Panc1 (cell line): ENCODE data around the gene TPRG1. TPM values are rescaled to one million over a fixed set of nuclear protein-coding genes. Genes with fewer than 3 reads are reported as not detected.

ENCODE experiments used
- ATAC-seq: fragments of 200-7000 bp; cut with Tn5 transposase; 2 replicates; pipeline ENCODE4 v1.9.1; 2020; ENCODE audit warnings: mild to moderate bottlenecking, moderate library complexity
- BruUV-seq: library from RNA; stranded (reverse); fragments of 400-500 nt; replicated peaks from 2 replicates; lab custom pipeline; 2021; lab: Mats Ljungman, UMichigan
- CTCF ChIA-PET: fragments of 300-600 bp; sonication (Branson Sonifier 250); formaldehyde crosslinking; loops from one replicate; lab custom pipeline; 2022; ENCODE audit warnings: antibody characterized with exemption; lab: Charles Lee
- POLR2A ChIA-PET: fragments of 300-600 bp; sonication (Branson Sonifier 250); formaldehyde crosslinking; loops from one replicate; lab custom pipeline; 2022; ENCODE audit warnings: antibody characterized with exemption; lab: Charles Lee
- DNase-seq: peaks from one replicate; pipeline ENCODE4 v3.0.0-alpha.2; 2010; ENCODE audit warnings: low read depth, low spot score
- H3K27ac ChIP-seq: 2 replicates; pipeline ENCODE4 v1.5.1; 2011; ENCODE audit warnings: mild to moderate bottlenecking, low read length, inconsistent platforms
- H3K27me3 ChIP-seq: fragments of 200-500 bp; sonication (Bioruptor generic); 2 replicates; pipeline ENCODE4 v1.6.0; 2014; ENCODE audit warnings: low read length, inconsistent platforms; ENCODE audit not compliant: control insufficient read depth, insufficient read depth
- H3K36me3 ChIP-seq: fragments of 200-500 bp; sonication (Bioruptor generic); 2 replicates; pipeline ENCODE4 v1.5.1; 2014; ENCODE audit warnings: inconsistent platforms, mild to moderate bottlenecking, low read length, moderate library complexity; ENCODE audit not compliant: control insufficient read depth, insufficient read depth
- H3K4me1 ChIP-seq: 2 replicates; pipeline ENCODE4 v1.5.1; 2011; ENCODE audit warnings: inconsistent platforms, mild to moderate bottlenecking, low read length, moderate library complexity; ENCODE audit not compliant: control insufficient read depth, insufficient read depth
- H3K4me3 ChIP-seq, 2 experiments: 2 replicates each; pipeline ENCODE4 v1.5.1; 2011 to 2012; ENCODE audit warnings: low read depth in 2 of 2, low read length in 2 of 2, mild to moderate bottlenecking in 2 of 2, inconsistent platforms in 1 of 2, moderate library complexity in 1 of 2
- H3K9me3 ChIP-seq: fragments of 200-500 bp; sonication (Bioruptor generic); 2 replicates; pipeline ENCODE4 v1.5.1; 2014; ENCODE audit warnings: low read depth, mild to moderate bottlenecking, inconsistent platforms, low read length, moderate library complexity; ENCODE audit not compliant: control insufficient read depth, insufficient read depth
- CTCF ChIP-seq: fragments of 450-650 bp; IDR thresholded peaks from 2 replicates; pipeline ENCODE4 v1.5.1; 2017; ENCODE audit warnings: mild to moderate bottlenecking
- POLR2AphosphoS5 ChIP-seq: IDR thresholded peaks from 2 replicates; pipeline ENCODE4 v1.6.1; 2012; ENCODE audit warnings: mild to moderate bottlenecking, low read depth, low read length, moderate library complexity
- REST ChIP-seq, 2 experiments: IDR thresholded peaks; 2 replicates each; pipeline ENCODE4 v1.6.1; 2011 to 2012; ENCODE audit warnings: low read depth in 2 of 2, control low read depth in 1 of 2, low read length in 1 of 2, mild to moderate bottlenecking in 1 of 2, moderate library complexity in 1 of 2; ENCODE audit not compliant: insufficient read depth in 1 of 2
- SIN3A ChIP-seq: IDR thresholded peaks from 2 replicates; pipeline ENCODE4 v1.6.1; 2012; ENCODE audit warnings: low read depth, mild to moderate bottlenecking, low read length, moderate library complexity, borderline replicate concordance; ENCODE audit not compliant: insufficient read depth
- TCF7L2 ChIP-seq: IDR thresholded peaks from 2 replicates; pipeline ENCODE4 v1.6.1; 2011; ENCODE audit warnings: mild to moderate bottlenecking, low read depth, low read length, inconsistent platforms
- in situ Hi-C: cut with HindIII; loops from 2 replicates; pipeline ENCODE4 v1.10.0; 2016; ENCODE audit warnings: low sequenced_read_pairs, low pct_unique_long_range_greater_than_20kb
- intact Hi-C: fragments of 100-400 bp; cut with micrococcal nuclease; formaldehyde crosslinking; loops from one replicate; pipeline ENCODE4 v1.10.0; 2022; ENCODE audit not compliant: unreplicated experiment
- total RNA-seq: library from RNA; stranded (reverse); gene quantifications from one replicate; pipeline ENCODE4 v1.2.1, GENCODE V29; 2021; ENCODE audit not compliant: unreplicated experiment

TPRG1 gene
- total RNA-seq, 1 experiment from 2014 or later = not detected

- H3K9me3 ChIP-seq = no peaks in the 10 kb centered on the region
- BruUV-seq = no TSS peak
- TF ChIP-seq SIN3A = no peak
- TF ChIP-seq REST (IDR thresholded peaks at IDR 0.05; ENCODE audit: insufficient read depth in 1 of 2, low read depth in 2 of 2, low read length in 1 of 2) = no peak
- TF ChIP-seq POLR2AphosphoS5 = no peak
- POLR2A ChIA-PET = interaction anchor here (0.5 kb wide), 1 partner anchor 1562 kb away, joined by 7 read pairs; no protein-coding TSS in a partner anchor
- no peak for DNase-seq
- CTCF ChIA-PET = interaction anchor here (0.6 kb wide), 1 partner anchor 626 kb away, joined by 4 read pairs; no protein-coding TSS in a partner anchor
- no peak overlapping the region for H3K4me3 ChIP-seq
- in situ Hi-C loops (no loop called here), intact Hi-C loops (no loop called here)
- H3K27me3 ChIP-seq = no peaks in the 10 kb centered on the region
- no peak for ATAC-seq
- peaks cover 2% of the 10 kb centered on the region; the same call in 1 of the 2 replicates for H3K4me1 ChIP-seq
- no peaks in the 10 kb centered on the region for H3K36me3 ChIP-seq
- H3K27ac ChIP-seq = no peak overlapping the region
These were observed 127.0 kb downstream of the TPRG1 start for GRCh38 chr3:189298469-189299375.

- no peaks in the 10 kb centered on the region for H3K9me3 ChIP-seq
- intact Hi-C loops = no loop called here
- no peak overlapping the region for H3K4me3 ChIP-seq
- H3K36me3 ChIP-seq = no peaks in the 10 kb centered on the region
- ATAC-seq = no peak
- no TSS peak for BruUV-seq
- H3K27ac ChIP-seq = no peak overlapping the region
- no peaks in the 10 kb centered on the region for H3K27me3 ChIP-seq
- CTCF ChIA-PET = no interaction called here
- no peak for TF ChIP-seq REST (IDR thresholded peaks at IDR 0.05; ENCODE audit: insufficient read depth in 1 of 2, low read depth in 2 of 2, low read length in 1 of 2)
- no peak for TF ChIP-seq POLR2AphosphoS5
- TF ChIP-seq TCF7L2 = no peak
- no peak for TF ChIP-seq SIN3A
- no peak for TF ChIP-seq CTCF
- H3K4me1 ChIP-seq = peaks cover 11% of the 10 kb centered on the region; the same call in 1 of the 2 replicates
- POLR2A ChIA-PET = interaction anchor here (0.7 kb wide), 1 partner anchor 1502 kb away, joined by 16 read pairs; no protein-coding TSS in a partner anchor
- in situ Hi-C loops = no loop called here
- no peak for DNase-seq
These were observed 128.6 kb downstream of the TPRG1 start for GRCh38 chr3:189300345-189300744.
